CD14-positive monocyte (primary cell): ENCODE data around the gene PKIB. TPM values are rescaled to one million over a fixed set of nuclear protein-coding genes. Genes with fewer than 3 reads are reported as not detected.

ENCODE experiments used
- DNase-seq, 3 donors: peaks; one replicate each; pipeline ENCODE4 v3.0.0-alpha.2; 2011 to 2022
- H2AFZ ChIP-seq: 2 replicates; pipeline ENCODE4 v1.6.0; 2012; ENCODE audit warnings: mild to moderate bottlenecking, low read depth, low read length, inconsistent platforms; ENCODE audit not compliant: insufficient read depth, poor library complexity, severe bottlenecking
- H3K27ac ChIP-seq, 2 donors: 1 replicate in 1 of 2; 2 replicates in 1 of 2; pipeline ENCODE4 v1.5.1; 2012 to 2013; ENCODE audit warnings: low read length in 2 of 2, control low read depth in 1 of 2, inconsistent platforms in 1 of 2, low read depth in 1 of 2, mild to moderate bottlenecking in 1 of 2
- H3K27me3 ChIP-seq, 2 donors: one replicate each; pipeline versions ENCODE4 v1.6.0 to v1.6.1; 2011 to 2013; ENCODE audit warnings: low read length in 2 of 2; ENCODE audit not compliant: control insufficient read depth in 2 of 2, insufficient read depth in 2 of 2
- H3K36me3 ChIP-seq, 2 donors: replicated peaks in 1 of 2; 1 replicate in 1 of 2; 2 replicates in 1 of 2; pipeline versions ENCODE4 v1.5.1 to v1.6.1; 2012 to 2013; ENCODE audit warnings: low read length in 2 of 2, control low read depth in 1 of 2, inconsistent platforms in 1 of 2, mild to moderate bottlenecking in 1 of 2; ENCODE audit not compliant: insufficient read depth in 2 of 2, control insufficient read depth in 1 of 2
- H3K4me1 ChIP-seq, 2 donors: 1 replicate in 1 of 2; 2 replicates in 1 of 2; pipeline versions ENCODE4 v1.5.1 to v1.6.1; 2012 to 2013; ENCODE audit warnings: low read length in 2 of 2, control low read depth in 1 of 2, inconsistent platforms in 1 of 2, mild to moderate bottlenecking in 1 of 2, moderate library complexity in 1 of 2; ENCODE audit not compliant: insufficient read depth in 2 of 2, control insufficient read depth in 1 of 2
- H3K4me2 ChIP-seq: replicated peaks from 2 replicates; pipeline ENCODE3; 2012; ENCODE audit warnings: low read length, moderate library complexity, mild to moderate bottlenecking; ENCODE audit not compliant: poor library complexity, severe bottlenecking; ENCODE audit errors: extremely low read depth
- H3K4me3 ChIP-seq, 3 experiments: fragments of 200-600 bp in 1 of 3; sonication (generic) in 1 of 3; replicated peaks in 1 of 3; 1 replicate in 2 of 3; 2 replicates in 1 of 3; pipeline ENCODE4 v1.5.1; 2011 to 2013; ENCODE audit warnings: low read length in 3 of 3, mild to moderate bottlenecking in 3 of 3, control low read depth in 2 of 3, low read depth in 2 of 3, inconsistent platforms in 1 of 3, moderate library complexity in 1 of 3
- H3K79me2 ChIP-seq: 2 replicates; pipeline ENCODE4 v1.6.0; 2012; ENCODE audit warnings: mild to moderate bottlenecking, control low read depth, inconsistent platforms, low read length, moderate library complexity; ENCODE audit not compliant: insufficient read depth
- H3K9ac ChIP-seq: 2 replicates; pipeline ENCODE4 v1.6.0; 2017; ENCODE audit warnings: low read length, mild to moderate bottlenecking; ENCODE audit not compliant: insufficient read depth, poor library complexity, severe bottlenecking
- H3K9me3 ChIP-seq, 2 donors: replicated peaks in 1 of 2; 1 replicate in 1 of 2; 2 replicates in 1 of 2; pipeline versions ENCODE4 v1.5.1 to v1.6.1; 2012 to 2013; ENCODE audit warnings: low read length in 2 of 2, control low read depth in 1 of 2; ENCODE audit not compliant: control insufficient read depth in 1 of 2, insufficient read depth in 1 of 2
- H4K20me1 ChIP-seq: 2 replicates; pipeline ENCODE4 v1.6.0; 2012; ENCODE audit warnings: mild to moderate bottlenecking, low read length, control low read depth, moderate library complexity; ENCODE audit not compliant: insufficient read depth
- H3K27ac Mint-ChIP-seq, 7 donors: one replicate each; pipeline ENCODE4 v1.8.0; 2020; ENCODE audit warnings: mild to moderate bottlenecking in 7 of 7, mixed read lengths in 7 of 7, moderate library complexity in 6 of 7, inconsistent platforms in 2 of 7
- H3K27me3 Mint-ChIP-seq, 3 donors: one replicate each; pipeline ENCODE4 v1.8.0; 2021 to 2022; ENCODE audit warnings: low read depth in 3 of 3, mild to moderate bottlenecking in 3 of 3, mixed read lengths in 3 of 3, moderate library complexity in 3 of 3, inconsistent platforms in 1 of 3
- H3K36me3 Mint-ChIP-seq, 2 donors: one replicate each; pipeline ENCODE4 v1.8.0; 2020; ENCODE audit warnings: mixed read lengths in 2 of 2, inconsistent platforms in 1 of 2, mild to moderate bottlenecking in 1 of 2
- H3K4me1 Mint-ChIP-seq: one replicate; pipeline ENCODE4 v1.8.0; 2020; ENCODE audit warnings: mild to moderate bottlenecking, mixed read lengths
- H3K4me3 Mint-ChIP-seq, 2 donors: one replicate each; pipeline ENCODE4 v1.8.0; 2020; ENCODE audit warnings: mild to moderate bottlenecking in 2 of 2, mixed read lengths in 2 of 2, moderate library complexity in 1 of 2
- H3K9me3 Mint-ChIP-seq, 7 donors: one replicate each; pipeline ENCODE4 v1.8.0; 2020 to 2022; ENCODE audit warnings: mixed read lengths in 7 of 7, mild to moderate bottlenecking in 6 of 7, moderate library complexity in 6 of 7, inconsistent platforms in 2 of 7
- WGBS: methylation state at CpG from one replicate; pipeline ENCODE4 v1.1.5; 2013; ENCODE audit warnings: missing lambda C conversion rate; ENCODE audit not compliant: insufficient coverage; 5-methylcytosine and 5-hydroxymethylcytosine counted together
- intact Hi-C, 2 donors: fragments of 100-400 bp; cut with micrococcal nuclease; formaldehyde crosslinking; loops; one replicate each; pipeline versions ENCODE4 v1.15.0 to v1.15.1; 2023
- polyA plus RNA-seq, 3 donors: library from polyadenylated mRNA; depleted of rRNA in 1 of 3; unstranded in 2 of 3; stranded (reverse) in 1 of 3; fragments of 300-500 nt in 2 of 3; fragments of >200 nt in 1 of 3; fragmentation: Illumina TruSeq in 2 of 3; gene quantifications; 1 replicate in 2 of 3; 2 replicates in 1 of 3; pipeline ENCODE4 v1.2.3, GENCODE V29; 2012 to 2021
- TF ChIP-seq, protein P1 (sequence below): fragments of 200-600 bp; IDR thresholded peaks from one replicate; pipeline ENCODE4 v1.8.0; 2022; ENCODE audit warnings: antibody characterized with exemption, mild to moderate bottlenecking

The PKIB gene
- polyA plus RNA-seq, 3 donors, result 1.3 to 2.0 (median 1.4) TPM

DNA sequence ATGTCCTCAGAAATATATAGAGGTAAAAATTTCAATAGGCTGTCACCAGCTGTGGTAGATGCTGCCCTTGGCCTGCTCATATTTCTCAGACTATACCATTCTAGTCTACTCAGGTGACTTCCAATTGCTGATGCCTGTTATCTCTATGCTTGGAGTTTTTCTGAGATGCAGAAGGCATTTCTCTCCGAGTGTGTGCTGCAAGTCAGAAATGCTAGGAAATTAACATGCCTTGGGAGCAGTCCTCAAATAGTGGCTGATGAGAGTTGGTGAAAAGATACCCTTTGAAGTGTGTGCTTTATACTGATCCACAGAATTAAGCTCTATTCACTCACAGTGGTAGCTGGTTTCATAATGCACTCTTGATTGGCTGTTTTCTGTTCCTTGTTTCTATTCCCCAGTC, 43.2 kb upstream of the PKIB start:
- Histone ChIP-seq H3K4me3 (no peak overlapping the region), H3K9ac (no peak overlapping the region), H3K27me3 (no peaks in the 10 kb centered on the region), H3K27ac (no peak overlapping the region), H3K36me3 (no peaks in the 10 kb centered on the region), H3K4me2 (no peak overlapping the region), H3K4me1 (no peaks in the 10 kb centered on the region), H4K20me1 (no peaks in the 10 kb centered on the region), H2AFZ (no peak overlapping the region), H3K79me2 (no peaks in the 10 kb centered on the region), H3K9me3 (peaks cover 0 to 16% of the 10 kb centered on the region in 2 donors)
- no peak for DNase-seq
- no peak overlapping the region for H3K27ac Mint-ChIP-seq
- H3K27me3 Mint-ChIP-seq, result peaks cover 0 to 7% (median 0%) of the 10 kb centered on the region in 3 donors
- H3K9me3 Mint-ChIP-seq, result peaks cover 3 to 19% (median 11%) of the 10 kb centered on the region in 7 donors
- TF ChIP-seq, protein P1, sequence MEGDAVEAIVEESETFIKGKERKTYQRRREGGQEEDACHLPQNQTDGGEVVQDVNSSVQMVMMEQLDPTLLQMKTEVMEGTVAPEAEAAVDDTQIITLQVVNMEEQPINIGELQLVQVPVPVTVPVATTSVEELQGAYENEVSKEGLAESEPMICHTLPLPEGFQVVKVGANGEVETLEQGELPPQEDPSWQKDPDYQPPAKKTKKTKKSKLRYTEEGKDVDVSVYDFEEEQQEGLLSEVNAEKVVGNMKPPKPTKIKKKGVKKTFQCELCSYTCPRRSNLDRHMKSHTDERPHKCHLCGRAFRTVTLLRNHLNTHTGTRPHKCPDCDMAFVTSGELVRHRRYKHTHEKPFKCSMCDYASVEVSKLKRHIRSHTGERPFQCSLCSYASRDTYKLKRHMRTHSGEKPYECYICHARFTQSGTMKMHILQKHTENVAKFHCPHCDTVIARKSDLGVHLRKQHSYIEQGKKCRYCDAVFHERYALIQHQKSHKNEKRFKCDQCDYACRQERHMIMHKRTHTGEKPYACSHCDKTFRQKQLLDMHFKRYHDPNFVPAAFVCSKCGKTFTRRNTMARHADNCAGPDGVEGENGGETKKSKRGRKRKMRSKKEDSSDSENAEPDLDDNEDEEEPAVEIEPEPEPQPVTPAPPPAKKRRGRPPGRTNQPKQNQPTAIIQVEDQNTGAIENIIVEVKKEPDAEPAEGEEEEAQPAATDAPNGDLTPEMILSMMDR, result no peak
- whole genome bisulfite sequencing, result 90% methylated on average over 1 of the region's 1 CpG
- no peak overlapping the region for H3K4me3 Mint-ChIP-seq
- intact Hi-C loops, result no loop called here
- H3K36me3 Mint-ChIP-seq, result no peaks in the 10 kb centered on the region
- no peaks in the 10 kb centered on the region for H3K4me1 Mint-ChIP-seq

DNA sequence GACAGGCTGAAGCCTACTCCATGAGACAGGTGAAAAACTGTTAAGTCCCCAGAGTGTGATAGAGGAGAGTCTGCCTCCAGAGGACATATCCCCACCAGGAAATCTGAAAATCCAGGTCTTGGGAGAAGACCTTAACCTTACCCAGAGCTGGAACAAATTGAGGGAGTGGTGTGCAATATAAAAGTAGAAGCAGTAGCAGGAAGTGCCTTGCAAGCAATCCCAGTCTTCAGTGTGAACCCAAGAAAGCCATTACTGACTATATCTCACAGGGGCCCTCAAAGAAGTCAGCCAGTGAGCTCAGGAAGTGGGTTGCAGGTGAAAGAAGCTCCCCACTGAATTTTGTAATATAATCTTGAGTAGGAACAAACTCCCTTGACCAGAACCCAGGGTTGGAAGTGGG, 41.9 kb upstream of the PKIB start:
- Histone ChIP-seq H3K9me3 (peaks cover 0 to 12% of the 10 kb centered on the region in 2 donors), H3K4me1 (no peaks in the 10 kb centered on the region), H3K79me2 (no peaks in the 10 kb centered on the region), H3K27ac (no peak overlapping the region), H3K4me3 (no peak overlapping the region), H3K9ac (no peak overlapping the region), H2AFZ (no peak overlapping the region), H3K4me2 (no peak overlapping the region), H3K27me3 (no peaks in the 10 kb centered on the region), H3K36me3 (no peaks in the 10 kb centered on the region), H4K20me1 (no peaks in the 10 kb centered on the region)
- TF ChIP-seq, protein P1, result no peak
- no peaks in the 10 kb centered on the region for H3K36me3 Mint-ChIP-seq
- peaks cover 0 to 10% (median 5%) of the 10 kb centered on the region in 7 donors for H3K9me3 Mint-ChIP-seq
- no peaks in the 10 kb centered on the region for H3K4me1 Mint-ChIP-seq
- intact Hi-C loops, result no loop called here
- peaks cover 0 to 9% (median 1%) of the 10 kb centered on the region in 3 donors for H3K27me3 Mint-ChIP-seq
- H3K27ac Mint-ChIP-seq, result no peak overlapping the region
- no peak for DNase-seq
- no peak overlapping the region for H3K4me3 Mint-ChIP-seq
